HG02884 (cell line): Measurements from ENCODE around the gene LACTB.
A peak's percentile ranks its signal among the peaks of the same experiment; 100 is the strongest.

Experiments
- ATAC-seq: cut with Tn5 transposase; IDR thresholded peaks from one replicate; pipeline ENCODE4 v1.9.1; 2021; ENCODE audit warnings: mild to moderate bottlenecking, moderate library complexity; ENCODE audit not compliant: unreplicated experiment

LACTB gene, protein sequence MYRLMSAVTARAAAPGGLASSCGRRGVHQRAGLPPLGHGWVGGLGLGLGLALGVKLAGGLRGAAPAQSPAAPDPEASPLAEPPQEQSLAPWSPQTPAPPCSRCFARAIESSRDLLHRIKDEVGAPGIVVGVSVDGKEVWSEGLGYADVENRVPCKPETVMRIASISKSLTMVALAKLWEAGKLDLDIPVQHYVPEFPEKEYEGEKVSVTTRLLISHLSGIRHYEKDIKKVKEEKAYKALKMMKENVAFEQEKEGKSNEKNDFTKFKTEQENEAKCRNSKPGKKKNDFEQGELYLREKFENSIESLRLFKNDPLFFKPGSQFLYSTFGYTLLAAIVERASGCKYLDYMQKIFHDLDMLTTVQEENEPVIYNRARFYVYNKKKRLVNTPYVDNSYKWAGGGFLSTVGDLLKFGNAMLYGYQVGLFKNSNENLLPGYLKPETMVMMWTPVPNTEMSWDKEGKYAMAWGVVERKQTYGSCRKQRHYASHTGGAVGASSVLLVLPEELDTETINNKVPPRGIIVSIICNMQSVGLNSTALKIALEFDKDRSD

DNA sequence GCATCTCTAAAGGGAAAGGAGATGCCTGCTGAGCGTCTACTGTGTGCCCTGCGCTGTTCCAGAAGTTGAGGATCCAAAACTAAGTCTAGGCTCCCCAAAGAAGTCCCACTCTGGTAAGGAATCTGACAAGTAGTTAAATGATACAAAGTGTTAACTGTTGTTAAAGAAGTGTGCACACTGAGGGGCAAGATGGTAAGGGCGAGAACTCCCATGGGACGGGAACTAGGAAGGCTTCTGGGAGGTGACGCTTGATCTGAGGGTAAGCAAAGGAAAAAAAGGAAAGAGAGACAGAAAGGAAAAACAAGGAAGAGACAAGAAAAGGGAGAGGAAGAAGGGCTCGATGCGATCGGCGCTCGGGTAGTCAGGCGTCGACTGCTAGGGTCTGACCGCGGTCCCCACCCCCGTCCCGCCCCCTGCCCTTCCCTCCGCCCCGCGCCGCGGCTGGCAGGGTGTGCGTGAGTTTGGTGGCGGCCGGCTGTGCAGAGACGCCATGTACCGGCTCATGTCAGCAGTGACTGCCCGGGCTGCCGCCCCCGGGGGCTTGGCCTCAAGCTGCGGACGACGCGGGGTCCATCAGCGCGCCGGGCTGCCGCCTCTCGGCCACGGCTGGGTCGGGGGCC, at the start of gene LACTB:
Gene LACTB, plus strand, starts transcription at position 480 of the 620 bp plus-strand sequence. Its CDS starts 11 bp downstream, at position 491.
- peak; percentile 67 for ATAC-seq

GRCh38 chr15:63072023-63072650, 49.5 kb upstream of the LACTB start:
- ATAC-seq = no peak

- no peak for ATAC-seq
Observed at GRCh38 chr15:63072809-63073277, 48.8 kb upstream of the LACTB start.

- no peak for ATAC-seq
Observed at GRCh38 chr15:63073497-63074172, 48.0 kb upstream of the LACTB start.

GRCh38 chr15:63075015-63075983, 46.4 kb upstream of the LACTB start:
- no peak for ATAC-seq

DNA sequence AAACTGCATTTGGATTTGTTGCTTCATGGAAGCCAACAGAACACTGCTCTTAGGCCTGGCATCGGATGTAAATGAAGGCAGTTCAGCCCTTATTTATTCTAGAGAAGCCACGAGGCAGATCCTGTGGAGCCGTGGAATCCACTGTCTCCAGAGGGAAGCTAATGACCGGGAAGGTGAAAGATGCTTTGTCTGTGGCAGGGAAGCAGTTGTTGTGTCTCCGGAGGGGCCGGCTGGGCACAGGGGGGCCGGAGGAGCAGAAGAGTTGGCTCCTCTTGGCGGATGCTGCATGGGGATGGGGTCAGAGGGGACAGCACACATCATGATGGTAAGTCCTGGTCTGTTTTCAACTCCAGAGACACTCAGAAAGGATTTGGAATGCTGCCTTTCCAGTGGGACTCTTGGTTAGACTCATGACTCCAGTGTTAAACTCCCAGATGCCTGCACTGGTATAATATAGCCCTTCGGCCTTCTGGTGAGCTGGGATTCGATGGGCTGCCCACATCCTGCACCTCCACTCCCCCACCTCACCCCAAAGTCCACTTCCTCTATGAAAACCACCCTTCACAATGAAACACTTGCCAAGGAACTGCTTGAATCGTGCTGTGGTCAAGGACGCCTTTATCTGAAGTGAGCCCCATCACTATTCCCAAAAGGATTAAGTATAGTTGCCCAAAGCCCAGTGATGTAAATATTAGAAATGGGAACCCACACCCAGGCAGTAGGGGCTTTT, 45.5 kb upstream of the LACTB start:
- ATAC-seq = no peak

DNA sequence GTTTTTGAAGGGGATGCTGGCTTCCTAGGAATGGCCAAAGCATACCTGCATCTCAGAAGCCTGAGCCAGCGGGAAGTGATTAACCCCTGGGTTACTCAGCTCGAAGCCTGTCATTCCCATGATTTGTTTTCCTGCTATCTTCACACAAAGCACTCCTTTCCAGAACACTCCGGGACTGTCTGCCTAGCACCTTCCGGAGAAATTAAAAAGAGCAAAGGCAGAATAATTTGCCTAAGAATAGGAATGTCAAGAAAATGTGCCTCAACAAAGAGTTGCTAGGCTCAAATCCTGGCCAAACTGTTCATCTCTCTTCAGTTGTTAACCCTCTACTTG, 45.0 kb upstream of the LACTB start:
- ATAC-seq = no peak

- ATAC-seq = no peak
Observed at GRCh38 chr15:63077952-63078351, 43.7 kb upstream of the LACTB start.

GRCh38 chr15:63079947-63080626, 41.6 kb upstream of the LACTB start:
- no peak for ATAC-seq

DNA sequence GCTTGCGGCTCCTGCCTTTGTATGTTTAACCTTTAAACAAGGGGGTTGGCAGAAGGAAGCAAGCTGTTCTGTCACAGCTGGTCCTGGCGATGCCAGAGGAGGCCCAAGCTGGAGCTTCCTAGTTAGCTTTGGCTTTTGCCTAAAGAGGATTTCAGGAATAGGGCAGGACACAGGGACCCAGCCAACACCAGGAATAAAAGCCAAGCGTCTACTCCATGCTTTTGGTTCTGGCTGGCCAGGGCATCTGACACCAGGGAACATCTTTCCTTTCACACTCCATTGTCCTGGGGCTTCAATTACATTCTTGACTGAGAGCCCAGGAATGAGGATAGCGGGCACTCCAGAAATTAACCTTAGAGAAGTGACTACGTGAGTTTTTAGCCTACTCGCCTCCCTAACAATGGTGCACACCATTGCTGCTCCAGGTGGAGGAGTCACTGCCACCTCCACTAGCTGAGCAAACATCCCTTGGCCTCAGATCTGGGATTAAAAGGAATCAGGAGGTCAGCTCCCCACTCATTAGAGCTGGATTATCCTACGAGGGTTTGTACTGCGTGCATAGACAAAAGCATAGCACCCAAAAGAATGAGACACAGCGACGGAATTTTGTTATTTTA, 40.9 kb upstream of the LACTB start:
- no peak for ATAC-seq

GRCh38 chr15:63082366-63082765, 39.3 kb upstream of the LACTB start:
- ATAC-seq = no peak

GRCh38 chr15:63083044-63083443, 38.6 kb upstream of the LACTB start:
- ATAC-seq = no peak

DNA sequence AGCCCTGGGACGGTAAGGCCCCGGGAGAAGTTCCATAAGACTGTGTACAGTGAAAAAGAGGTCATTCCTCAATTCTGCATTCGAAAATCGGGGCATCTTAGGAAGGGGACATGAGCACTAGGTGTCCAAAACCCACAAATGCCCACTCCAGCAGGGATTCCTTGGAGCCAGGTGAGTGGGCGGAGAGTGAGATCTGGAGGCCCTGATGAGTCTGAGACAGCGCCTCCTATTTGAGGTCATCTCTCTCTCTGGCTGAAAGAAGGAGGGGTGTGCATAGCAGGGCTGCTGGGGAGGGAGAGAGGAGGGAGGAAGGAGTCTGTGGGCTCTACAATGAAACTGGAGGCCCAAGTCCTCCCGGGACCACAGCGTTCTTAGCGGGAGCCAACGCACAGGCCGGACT, 38.1 kb upstream of the LACTB start:
- ATAC-seq = no peak

- no peak for ATAC-seq
Observed at GRCh38 chr15:63084806-63085205, 36.9 kb upstream of the LACTB start.

DNA sequence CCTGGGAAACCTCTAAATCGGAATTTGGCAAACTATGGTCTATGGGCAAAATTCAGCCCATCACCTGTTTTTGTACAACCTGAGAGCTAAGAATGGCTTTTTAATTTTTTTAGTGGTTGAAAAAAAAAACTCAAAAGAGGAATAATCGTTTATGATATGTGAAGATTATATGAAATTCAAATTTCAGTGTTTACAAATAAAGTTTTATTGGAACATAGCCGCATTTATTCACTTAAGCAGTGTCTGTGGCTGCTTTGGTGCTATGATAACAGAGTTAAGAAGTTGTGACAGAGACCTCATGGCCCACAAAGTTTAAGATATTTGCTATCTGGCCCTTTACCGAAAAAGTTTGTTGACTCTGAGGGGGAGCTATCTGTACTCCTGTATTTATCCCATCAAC, 36.4 kb upstream of the LACTB start:
- no peak for ATAC-seq

GRCh38 chr15:63086271-63086670, 35.4 kb upstream of the LACTB start:
- no peak for ATAC-seq

GRCh38 chr15:63086947-63087346, 34.7 kb upstream of the LACTB start:
- no peak for ATAC-seq

GRCh38 chr15:63088533-63089245, 33.0 kb upstream of the LACTB start:
- ATAC-seq = no peak
